HG03520 (cell line): Measurements from ENCODE around the gene TCF4.

Experiments used
- ATAC-seq: cut with Tn5 transposase; IDR thresholded peaks from one replicate; pipeline ENCODE4 v1.9.1; 2021; ENCODE audit warnings: mild to moderate bottlenecking, moderate library complexity; ENCODE audit not compliant: unreplicated experiment

The TCF4 gene

GRCh38 chr18:55587418-55588110 is 428 bp downstream of the TCF4 start:
- no peak for ATAC-seq

GRCh38 chr18:55585920-55586561 is 2.0 kb downstream of the TCF4 start:
- no peak for ATAC-seq

DNA sequence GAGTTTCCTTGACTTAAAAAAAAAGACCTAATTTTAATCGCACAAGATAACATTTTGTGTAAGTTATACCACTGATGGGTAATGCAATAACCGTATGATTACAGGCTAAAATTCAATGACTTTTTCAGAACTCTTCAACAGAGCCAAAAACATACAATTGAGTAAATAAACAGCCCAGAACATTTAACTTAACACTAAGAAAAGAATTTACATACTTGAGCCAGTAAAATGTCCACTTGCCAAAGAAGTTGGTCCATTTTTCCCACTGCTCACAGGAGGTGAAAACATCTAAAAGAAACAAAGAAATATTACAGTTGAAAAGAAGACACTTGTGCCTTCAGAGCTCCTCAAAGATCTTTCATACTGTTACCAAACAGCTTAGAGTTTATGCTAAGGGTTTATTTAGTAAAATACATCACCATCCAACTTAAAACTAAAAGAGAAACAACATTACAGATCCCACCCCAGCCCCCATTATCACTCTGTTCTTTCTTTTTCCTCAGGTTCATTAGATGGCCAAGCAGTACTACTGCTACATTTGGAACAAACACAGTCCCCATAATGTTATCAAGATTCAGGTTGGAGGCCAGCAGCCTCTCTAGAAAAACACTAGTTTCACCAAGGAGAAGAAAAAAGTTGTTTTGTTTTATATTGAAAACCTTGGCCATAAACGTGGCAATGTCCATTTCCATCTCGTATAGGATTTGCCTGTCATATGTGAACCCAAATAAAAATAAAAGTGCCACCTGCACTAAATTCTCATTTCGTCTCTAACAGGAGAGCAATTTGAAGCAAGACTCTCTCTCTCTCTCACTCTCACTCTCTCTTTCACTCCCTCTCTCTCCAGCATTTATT is 2.7 kb downstream of the TCF4 start:
- no peak for ATAC-seq

DNA sequence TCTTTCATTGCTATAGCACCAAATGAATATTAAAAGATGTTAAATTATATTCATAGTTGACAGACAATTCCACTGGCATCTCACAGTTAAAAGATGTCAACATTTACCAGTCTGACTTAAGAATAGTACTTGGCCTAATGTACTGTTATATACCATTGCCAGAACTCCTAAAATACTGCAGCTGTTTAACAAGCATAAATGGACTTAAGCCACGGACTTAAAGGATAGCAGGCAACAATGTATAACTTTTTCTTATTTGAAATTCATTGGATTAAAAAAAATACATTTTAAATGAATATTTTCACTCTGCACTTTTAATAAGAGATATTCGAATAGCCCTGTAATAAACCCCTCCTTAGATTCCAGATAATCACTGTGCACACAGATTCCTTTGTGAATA is 3.8 kb downstream of the TCF4 start:
- no peak for ATAC-seq

- ATAC-seq = no peak
Measured at GRCh38 chr18:55582325-55582724, 5.7 kb downstream of the TCF4 start.

- ATAC-seq = no peak
Measured at GRCh38 chr18:55579501-55580270, 8.3 kb downstream of the TCF4 start.

GRCh38 chr18:55577812-55578539 is 10.0 kb downstream of the TCF4 start:
- ATAC-seq = no peak

- no peak for ATAC-seq
Measured at GRCh38 chr18:55576001-55576400, 12.0 kb downstream of the TCF4 start.

GRCh38 chr18:55575066-55575465 is 12.9 kb downstream of the TCF4 start:
- ATAC-seq = no peak

DNA sequence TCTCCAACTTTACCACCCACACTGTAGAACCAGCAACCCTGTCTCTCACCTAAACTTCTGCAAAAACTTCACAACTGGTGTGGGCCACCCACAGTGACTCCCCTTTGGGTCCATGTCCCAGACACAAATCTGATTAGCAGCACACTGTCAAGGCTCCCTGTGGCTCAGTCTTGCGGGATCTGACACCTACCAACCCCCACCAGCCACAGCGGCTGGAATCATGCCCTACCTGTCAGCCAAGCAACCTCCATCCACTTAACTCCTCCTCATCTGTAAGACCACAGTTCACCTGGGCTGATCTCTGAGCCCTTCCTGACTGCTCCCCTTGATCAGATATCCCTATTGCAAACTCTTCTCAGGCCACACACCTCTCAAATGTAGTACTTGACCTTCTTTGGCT is 14.6 kb downstream of the TCF4 start:
- no peak for ATAC-seq

DNA sequence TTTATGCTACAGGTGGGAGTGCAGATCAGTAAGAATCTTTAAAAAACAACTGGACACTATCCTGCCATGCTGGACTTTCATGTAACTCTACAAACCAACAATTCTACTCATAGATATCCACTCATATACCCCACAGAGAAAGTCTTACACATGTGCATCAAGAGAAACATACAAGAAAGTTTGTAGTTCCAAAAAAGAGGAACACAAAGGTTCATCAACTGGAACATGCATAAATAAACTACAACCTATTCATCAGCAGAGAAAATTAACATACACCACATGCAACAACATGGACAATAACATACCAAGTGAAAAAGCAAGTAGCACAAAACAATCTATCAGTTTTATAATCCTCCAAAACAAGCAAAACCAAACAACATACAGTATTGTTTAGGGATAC is 17.0 kb downstream of the TCF4 start:
- ATAC-seq = no peak

- no peak for ATAC-seq
Measured at GRCh38 chr18:55566456-55566935, 21.5 kb downstream of the TCF4 start.

GRCh38 chr18:55559739-55560138 is 28.3 kb downstream of the TCF4 start:
- no peak for ATAC-seq

DNA sequence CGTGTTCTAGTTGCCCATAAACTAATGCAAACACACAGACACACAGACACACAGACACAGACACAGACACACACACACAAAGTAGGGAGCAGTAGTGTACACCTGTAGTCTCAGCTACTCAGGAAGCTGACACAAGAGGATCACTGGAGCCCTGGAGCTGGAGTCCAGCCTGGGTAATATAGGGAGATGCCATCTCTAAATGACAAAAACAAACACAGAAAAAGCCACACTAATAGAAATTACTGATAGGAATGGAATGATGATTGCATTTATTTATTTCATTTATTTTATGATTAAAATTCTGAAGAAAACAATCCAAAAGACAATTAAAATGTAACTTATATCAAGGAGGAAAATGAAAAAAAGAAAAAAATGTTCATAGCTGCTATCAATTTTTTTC is 30.8 kb downstream of the TCF4 start:
- ATAC-seq = no peak

DNA sequence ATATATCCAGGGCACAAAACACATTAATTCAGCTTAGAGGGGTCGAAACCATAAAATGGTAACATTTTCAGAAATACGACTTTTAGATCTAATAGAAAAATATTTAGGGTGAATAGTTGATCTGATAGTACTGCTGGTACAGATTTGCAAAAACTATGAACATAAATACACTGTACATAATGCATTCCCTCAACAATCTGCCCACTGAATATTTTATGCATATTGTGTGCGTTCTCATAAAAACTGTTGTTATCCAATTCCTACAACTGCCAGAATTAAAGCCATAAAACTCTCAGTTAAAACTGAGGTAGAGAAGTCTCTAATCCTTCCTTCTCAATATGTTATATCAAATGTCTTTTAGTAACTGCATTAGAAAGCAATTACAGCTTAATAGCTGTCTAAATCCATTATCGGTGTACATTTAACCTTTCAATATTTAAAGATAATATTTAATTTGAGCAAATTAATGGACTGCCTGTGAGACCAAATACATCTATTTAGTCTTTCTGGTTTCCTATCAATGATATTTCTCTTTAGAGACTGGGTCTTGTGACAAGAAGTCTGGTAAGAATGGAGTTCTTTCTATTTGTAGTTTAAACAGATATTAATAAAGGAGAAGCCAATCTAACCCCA is 32.5 kb downstream of the TCF4 start:
- ATAC-seq = no peak

- ATAC-seq = no peak
Measured at GRCh38 chr18:55552526-55553189, 35.3 kb downstream of the TCF4 start.

GRCh38 chr18:55551227-55551626 is 36.8 kb downstream of the TCF4 start:
- no peak for ATAC-seq

- ATAC-seq = no peak
Measured at GRCh38 chr18:55550471-55550870, 37.5 kb downstream of the TCF4 start.

GRCh38 chr18:55549474-55550104 is 38.4 kb downstream of the TCF4 start:
- no peak for ATAC-seq
